GM10248 (cell line): ENCODE measurements around the gene CNIH3.

Experiments
- CTCF ChIA-PET: fragments of 300-600 bp; sonication (Branson Sonifier 250); formaldehyde crosslinking; extraction: SDS; loops from one replicate; lab custom pipeline; 2021; ENCODE audit warnings: antibody characterized with exemption; lab: Yijun Ruan, JAX
- POLR2A ChIA-PET: fragments of 350-650 bp; sonication (Branson Sonifier 250); formaldehyde crosslinking; extraction: SDS; loops from one replicate; lab custom pipeline; 2020; ENCODE audit warnings: antibody characterized with exemption; lab: Yijun Ruan, JAX
- DNase-seq: peaks from one replicate; pipeline ENCODE4 v3.0.0; 2012; ENCODE audit errors: extremely low spot score
- CTCF ChIP-seq: IDR thresholded peaks from 2 replicates; pipeline ENCODE4 v1.5.1; 2012; ENCODE audit warnings: mild to moderate bottlenecking, low read depth; ENCODE audit errors: extremely low read depth, missing control alignments, control extremely low read depth

The CNIH3 gene

GRCh38 chr1:224730540-224730939, 114.4 kb downstream of the CNIH3 start:
- no peak for DNase-seq
- ChIA-PET CTCF (interaction anchor here (1.7 kb wide), 1 partner anchor 28 kb away, joined by 4 read pairs; no protein-coding TSS in a partner anchor), POLR2A (no interaction called here)
- TF ChIP-seq CTCF = no peak

- TF ChIP-seq CTCF = no peak
- ChIA-PET CTCF (interaction anchor here (1.7 kb wide), 1 partner anchor 28 kb away, joined by 4 read pairs; no protein-coding TSS in a partner anchor), POLR2A (no interaction called here)
- DNase-seq = no peak
Observed at GRCh38 chr1:224730965-224731364, 114.8 kb downstream of the CNIH3 start.

GRCh38 chr1:224731633-224732032, 115.5 kb downstream of the CNIH3 start:
- POLR2A ChIA-PET = no interaction called here
- TF ChIP-seq CTCF = no peak
- CTCF ChIA-PET = interaction anchor here (0.8 to 2.9 kb wide), 2 partner anchors 9 to 120 kb away, joined by 3 to 10 read pairs; no protein-coding TSS in a partner anchor
- DNase-seq = no peak

- DNase-seq = no peak
- POLR2A ChIA-PET = no interaction called here
- no peak for TF ChIP-seq CTCF
- CTCF ChIA-PET = interaction anchor here (0.8 to 2.9 kb wide), 2 partner anchors 10 to 119 kb away, joined by 3 to 10 read pairs; no protein-coding TSS in a partner anchor
Observed at GRCh38 chr1:224732377-224733026, 116.4 kb downstream of the CNIH3 start.

GRCh38 chr1:224733027-224733911, 117.2 kb downstream of the CNIH3 start:
- DNase-seq = peak; percentile 66
- CTCF ChIA-PET = interaction anchor here (0.8 to 3.8 kb wide), 10 partner anchors 8 to 221 kb away, joined by 3 to 23 read pairs (median 3); no protein-coding TSS in a partner anchor
- POLR2A ChIA-PET = no interaction called here
- TF ChIP-seq CTCF = no peak

GRCh38 chr1:224734261-224734935, 118.3 kb downstream of the CNIH3 start:
- no peak for DNase-seq
- ChIA-PET POLR2A (no interaction called here), CTCF (interaction anchor here (0.9 to 3.8 kb wide), 10 partner anchors 9 to 222 kb away, joined by 3 to 23 read pairs (median 4); no protein-coding TSS in a partner anchor)
- peak; percentile 14 for TF ChIP-seq CTCF
